Gastroesophageal sphincter (tissue), 3 donors: ENCODE data around the gene DDX21.
A peak's percentile ranks its signal among the peaks of the same experiment; 100 is the strongest.

Source experiments
- CTCF ChIP-seq, 4 experiments: fragments of 200-600 bp in 2 of 4; fragments of 450-650 bp in 2 of 4; sonication (generic) in 1 of 4; IDR thresholded peaks; one replicate each; pipeline ENCODE4 v1.5.1; 2017 to 2019; ENCODE audit warnings: antibody characterized with exemption in 4 of 4, mild to moderate bottlenecking in 2 of 4, moderate library complexity in 2 of 4
- EP300 ChIP-seq: sonication (generic); formaldehyde crosslinking; IDR thresholded peaks from one replicate; pipeline ENCODE4 v1.6.1; 2017; ENCODE audit warnings: antibody characterized with exemption, mild to moderate bottlenecking

- TF ChIP-seq CTCF (IDR thresholded peaks at IDR 0.05) (peak; percentile 11 to 54 (median 44)), EP300 (no peak)
Measured at GRCh38 chr10:69004821-69005220, 48.9 kb downstream of the DDX21 start.
